GM23338 (cell line): ENCODE data around the gene STYK1. TPM values are rescaled to one million over a fixed set of nuclear protein-coding genes. Genes with fewer than 3 reads are reported as not detected.

ENCODE experiments used
- ATAC-seq: fragments of 200-7000 bp; cut with Tn5 transposase; 3 replicates; pipeline ENCODE4 v1.9.1; 2020
- DNase-seq: peaks from one replicate; pipeline ENCODE4 v3.0.0-alpha.2; 2015; ENCODE audit warnings: low spot score
- H2AFZ ChIP-seq: fragments of 200-600 bp; sonication (generic); 2 replicates; pipeline ENCODE4 v1.8.0; 2016; ENCODE audit warnings: antibody characterized with exemption, mild to moderate bottlenecking, moderate library complexity
- H3F3A ChIP-seq: fragments of 200-600 bp; sonication (generic); replicated peaks from 2 replicates; pipeline ENCODE4 v1.8.0; 2017; ENCODE audit warnings: antibody characterized with exemption, mixed run types, low read depth
- H3K27ac ChIP-seq: fragments of 200-600 bp; sonication (generic); 2 replicates; pipeline ENCODE4 v1.6.1; 2016; ENCODE audit warnings: low read depth
- H3K27me3 ChIP-seq: fragments of 200-600 bp; sonication (generic); 2 replicates; pipeline ENCODE4 v1.8.0; 2016; ENCODE audit warnings: mild to moderate bottlenecking, mixed run types, moderate library complexity; ENCODE audit not compliant: insufficient read depth
- H3K36me3 ChIP-seq: fragments of 200-600 bp; sonication (generic); 2 replicates; pipeline ENCODE4 v1.8.0; 2016; ENCODE audit warnings: mild to moderate bottlenecking; ENCODE audit not compliant: insufficient read depth
- H3K4me1 ChIP-seq: fragments of 200-600 bp; sonication (generic); 2 replicates; pipeline ENCODE4 v1.8.0; 2016; ENCODE audit warnings: mild to moderate bottlenecking, moderate library complexity; ENCODE audit not compliant: insufficient read depth
- H3K4me2 ChIP-seq: fragments of 200-600 bp; sonication (generic); 2 replicates; pipeline ENCODE4 v1.7.1; 2017; ENCODE audit warnings: mixed run types
- H3K4me3 ChIP-seq: fragments of 200-600 bp; sonication (generic); 2 replicates; pipeline ENCODE4 v1.6.1; 2016; ENCODE audit warnings: mixed run types
- H3K79me2 ChIP-seq: fragments of 200-600 bp; sonication (generic); replicated peaks from 2 replicates; pipeline ENCODE4 v1.8.0; 2017; ENCODE audit warnings: mild to moderate bottlenecking; ENCODE audit not compliant: insufficient read depth
- H3K9me2 ChIP-seq: fragments of 200-600 bp; sonication (generic); 2 replicates; pipeline ENCODE4 v1.8.0; 2017; ENCODE audit not compliant: insufficient read depth
- H4K20me1 ChIP-seq: fragments of 200-600 bp; sonication (generic); replicated peaks from 2 replicates; pipeline ENCODE4 v1.8.0; 2017; ENCODE audit warnings: mild to moderate bottlenecking; ENCODE audit not compliant: insufficient read depth
- H3K27ac Mint-ChIP-seq: 2 replicates; pipeline ENCODE4 v1.8.0; 2020; ENCODE audit warnings: inconsistent platforms, mild to moderate bottlenecking, moderate library complexity, mixed read lengths
- H3K27me3 Mint-ChIP-seq: 3 replicates; pipeline ENCODE4 v1.8.0; 2022; ENCODE audit warnings: low read depth, mild to moderate bottlenecking, moderate library complexity, mixed read lengths, inconsistent platforms; ENCODE audit not compliant: insufficient read depth, poor library complexity
- H3K36me3 Mint-ChIP-seq: 3 replicates; pipeline ENCODE4 v1.8.0; 2021; ENCODE audit warnings: low read depth, mild to moderate bottlenecking, inconsistent platforms, moderate library complexity, mixed read lengths
- H3K4me1 Mint-ChIP-seq: 3 replicates; pipeline ENCODE4 v1.8.0; 2020; ENCODE audit warnings: mild to moderate bottlenecking, inconsistent platforms, mixed read lengths
- H3K4me3 Mint-ChIP-seq: 3 replicates; pipeline ENCODE4 v1.8.0; 2021; ENCODE audit warnings: moderate library complexity, mild to moderate bottlenecking, inconsistent platforms, mixed read lengths
- H3K9me3 Mint-ChIP-seq: 3 replicates; pipeline ENCODE4 v1.8.0; 2020; ENCODE audit warnings: moderate library complexity, mild to moderate bottlenecking, inconsistent platforms, mixed read lengths
- CREB1 ChIP-seq: fragments of 250-450 bp; sonication (Bioruptor Pico); IDR thresholded peaks from 2 replicates; pipeline ENCODE4 v1.5.0; 2020; ENCODE audit warnings: low read depth, mild to moderate bottlenecking, moderate library complexity
- CTCF ChIP-seq, 2 experiments: fragments of 200-600 bp in 1 of 2; sonication (generic) in 1 of 2; conservative IDR thresholded peaks; 2 replicates each; pipeline versions ENCODE4 v1.5.1 to v1.6.1; 2016 to 2017; ENCODE audit warnings: antibody characterized with exemption in 2 of 2, low read depth in 2 of 2, mild to moderate bottlenecking in 2 of 2, moderate library complexity in 1 of 2
- ETS1 ChIP-seq: IDR thresholded peaks from 2 replicates; pipeline ENCODE4 v1.6.1; 2016; ENCODE audit warnings: antibody characterized with exemption
- EZH2phosphoT487 ChIP-seq: fragments of 200-600 bp; sonication (generic); IDR thresholded peaks from one replicate; pipeline ENCODE4 v1.8.1; 2018; ENCODE audit warnings: antibody characterized with exemption; ENCODE audit not compliant: unreplicated experiment
- JUNB ChIP-seq: IDR thresholded peaks from one replicate; pipeline ENCODE4 v1.6.1; 2016; ENCODE audit warnings: antibody characterized with exemption; ENCODE audit not compliant: unreplicated experiment
- NANOG ChIP-seq: IDR thresholded peaks from 2 replicates; pipeline ENCODE4 v1.6.1; 2016; ENCODE audit warnings: antibody characterized with exemption, borderline replicate concordance
- POLR2AphosphoS5 ChIP-seq: IDR thresholded peaks from 2 replicates; pipeline ENCODE4 v1.6.1; 2016; ENCODE audit warnings: antibody characterized with exemption, low read depth
- STAT1 ChIP-seq: IDR thresholded peaks from one replicate; pipeline ENCODE4 v1.6.1; 2016; ENCODE audit warnings: antibody characterized with exemption; ENCODE audit not compliant: unreplicated experiment
- ZNF331 ChIP-seq: fragments of 250-450 bp; sonication (Bioruptor Pico); IDR thresholded peaks from 2 replicates; pipeline ENCODE4 v1.5.0; 2020; ENCODE audit warnings: low read depth, mild to moderate bottlenecking, moderate library complexity
- polyA plus RNA-seq: library from polyadenylated mRNA; unstranded; fragments of >200 nt; fragmentation: Nextera tagmentation; extraction: Ambion mirVana; gene quantifications from 2 replicates; pipeline ENCODE4 v1.2.1, GENCODE V29; 2016
- total RNA-seq: library from RNA; depleted of rRNA; stranded (reverse); fragments of >200 nt; shearing (Covaris generic); gene quantifications from 2 replicates; pipeline ENCODE4 v1.2.3, GENCODE V29; 2014

Gene STYK1
- total and polyA plus RNA-seq, 2 experiments from 2014 or later, result 1.2 to 1.8 TPM

GRCh38 chr12:10668526-10668925 is 5.3 kb downstream of the STYK1 start:
- peaks cover 4% of the 10 kb centered on the region; the same call in 2 of the 3 replicates for H3K4me1 Mint-ChIP-seq
- no peak overlapping the region for H3K4me2 ChIP-seq

GRCh38 chr12:10667581-10667980 is 6.3 kb downstream of the STYK1 start:
- Histone ChIP-seq H3K27me3 (no peaks in the 10 kb centered on the region), H3K9me2 (no peaks in the 10 kb centered on the region), H3K4me2 (no peak overlapping the region), H3K4me1 (no peaks in the 10 kb centered on the region), H3K27ac (no peak overlapping the region), H2AFZ (no peak overlapping the region), H3F3A (no peaks in the 10 kb centered on the region), H4K20me1 (no peaks in the 10 kb centered on the region), H3K79me2 (no peaks in the 10 kb centered on the region), H3K4me3 (no peak overlapping the region), H3K36me3 (no peaks in the 10 kb centered on the region)
- Mint-ChIP-seq H3K4me1 (no peaks in the 10 kb centered on the region; the same call in 2 of the 3 replicates), H3K9me3 (no peaks in the 10 kb centered on the region), H3K4me3 (no peak overlapping the region), H3K27ac (no peak overlapping the region), H3K36me3 (no peaks in the 10 kb centered on the region), H3K27me3 (no peaks in the 10 kb centered on the region)
- ATAC-seq (no peak), DNase-seq (no peak)
- TF ChIP-seq ZNF331 (CRISPR knock-in tag) (no peak), NANOG (no peak), ETS1 (no peak), CREB1 (no peak), CTCF (conservative IDR thresholded peaks at IDR 0.05; ENCODE audit: low read depth in 2 of 2) (no peak), STAT1 (no peak), EZH2phosphoT487 (no peak), POLR2AphosphoS5 (no peak)

More at GRCh38 chr12:10668526-10668925, 5.3 kb downstream of the STYK1 start:
- Histone ChIP-seq H3K27me3 (no peaks in the 10 kb centered on the region), H3K27ac (no peak overlapping the region), H3K4me3 (no peak overlapping the region), H3K36me3 (no peaks in the 10 kb centered on the region), H3F3A (no peaks in the 10 kb centered on the region), H2AFZ (no peak overlapping the region), H3K79me2 (no peaks in the 10 kb centered on the region), H3K9me2 (no peaks in the 10 kb centered on the region), H4K20me1 (no peaks in the 10 kb centered on the region), H3K4me1 (no peaks in the 10 kb centered on the region)
- TF ChIP-seq JUNB, result no peak
- peaks cover 3% of the 10 kb centered on the region; the same call in 1 of the 3 replicates for H3K9me3 Mint-ChIP-seq
- ATAC-seq (no peak), DNase-seq (no peak)
- H3K27ac Mint-ChIP-seq, result no peak overlapping the region
- peaks cover 4% of the 10 kb centered on the region for H3K27me3 Mint-ChIP-seq
- H3K36me3 Mint-ChIP-seq, result no peaks in the 10 kb centered on the region
- no peak overlapping the region for H3K4me3 Mint-ChIP-seq
